Hypothalamus (tissue), 51 donors: ENCODE data around the gene SYMPK.
A peak's percentile ranks its signal among the peaks of the same experiment; 100 is the strongest.

Source experiments
- DNase-seq, 51 donors: peaks; one replicate each; lab custom pipeline; 2025; lab: John Stamatoyannopoulos, UW

SYMPK gene

DNA sequence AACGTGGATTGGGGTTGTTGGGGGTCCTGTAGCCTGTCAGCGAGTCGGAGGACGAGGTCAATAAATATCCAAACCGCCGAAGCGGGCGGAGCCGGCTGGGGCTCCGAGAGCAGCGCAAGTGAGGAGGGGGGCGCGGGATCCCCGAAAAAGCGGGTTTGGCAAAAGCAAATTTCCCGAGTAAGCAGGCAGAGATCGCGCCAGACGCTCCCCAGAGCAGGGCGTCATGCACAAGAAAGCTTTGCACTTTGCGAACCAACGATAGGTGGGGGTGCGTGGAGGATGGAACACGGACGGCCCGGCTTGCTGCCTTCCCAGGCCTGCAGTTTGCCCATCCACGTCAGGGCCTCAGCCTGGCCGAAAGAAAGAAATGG, 93.1 kb downstream of the SYMPK start:
- peak in 27 of 51 donors; percentile 39 to 91 (median 66) for DNase-seq

DNA sequence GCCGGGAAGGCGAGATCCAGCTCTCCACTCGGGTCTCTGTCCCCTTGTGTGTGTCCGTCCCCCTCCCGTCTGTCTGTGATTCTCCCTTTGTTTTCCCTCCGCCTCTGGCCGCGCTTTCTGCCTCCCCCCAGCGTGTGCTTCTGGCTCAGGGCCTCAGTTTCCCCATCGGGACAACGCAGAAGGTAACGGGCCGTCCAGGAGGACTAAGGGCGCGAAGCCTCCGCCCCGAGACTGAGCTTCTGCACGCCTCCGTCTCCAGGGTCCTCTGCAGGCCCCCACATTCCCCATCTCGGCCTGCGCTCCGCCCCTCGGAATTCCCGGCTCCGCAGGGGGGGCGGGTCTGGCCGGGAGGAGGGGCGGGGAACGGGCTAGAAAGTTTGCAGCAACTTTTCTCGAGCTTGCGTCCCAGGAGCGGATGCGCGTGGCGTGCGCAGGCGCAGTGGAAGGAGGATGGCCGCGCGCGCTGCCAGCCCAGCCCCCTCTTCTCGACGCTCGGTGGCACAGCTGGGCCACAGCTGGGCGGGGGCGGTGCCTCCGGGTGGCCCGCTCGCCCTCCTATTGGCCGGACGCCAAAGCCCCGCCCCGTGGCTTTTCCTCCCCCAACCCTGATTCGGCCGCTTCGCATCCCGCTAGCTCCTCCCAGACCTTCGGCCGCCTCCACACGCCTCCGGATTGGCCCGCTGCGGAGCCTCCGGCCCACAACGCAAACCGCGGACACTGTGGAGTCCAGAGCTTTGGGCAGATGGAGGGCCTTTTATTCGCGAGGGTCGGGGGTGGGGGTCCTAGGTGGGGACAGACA, 93.8 kb downstream of the SYMPK start, which contains the start of gene SIX5:
Gene SIX5, minus strand, starts transcription at position 269 of the 799 bp plus-strand sequence. CDS start 408 bp downstream, outside the sequence.
- DNase-seq: peak; percentile 66 to 98 (median 92)

DNA sequence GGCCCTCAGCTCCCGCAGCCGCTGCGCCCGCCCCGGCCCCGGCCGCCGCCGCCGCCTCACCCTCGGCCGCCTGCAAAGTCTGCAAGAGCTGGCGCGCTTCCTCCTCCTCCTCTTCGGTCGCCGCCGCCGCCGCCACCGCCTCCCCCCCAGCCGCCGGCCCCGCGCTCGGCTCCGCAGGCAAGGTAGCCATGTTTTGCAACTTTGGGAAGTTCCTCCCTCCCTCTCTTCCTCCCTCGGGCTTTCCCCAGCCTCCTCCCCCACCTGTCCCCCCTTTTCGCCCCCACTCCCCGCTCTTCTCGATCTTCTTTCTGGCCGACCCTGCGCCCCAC, 94.3 kb downstream of the SYMPK start:
- DNase-seq: peak in 4 of 51 donors; percentile 35 to 51 (median 43)

DNA sequence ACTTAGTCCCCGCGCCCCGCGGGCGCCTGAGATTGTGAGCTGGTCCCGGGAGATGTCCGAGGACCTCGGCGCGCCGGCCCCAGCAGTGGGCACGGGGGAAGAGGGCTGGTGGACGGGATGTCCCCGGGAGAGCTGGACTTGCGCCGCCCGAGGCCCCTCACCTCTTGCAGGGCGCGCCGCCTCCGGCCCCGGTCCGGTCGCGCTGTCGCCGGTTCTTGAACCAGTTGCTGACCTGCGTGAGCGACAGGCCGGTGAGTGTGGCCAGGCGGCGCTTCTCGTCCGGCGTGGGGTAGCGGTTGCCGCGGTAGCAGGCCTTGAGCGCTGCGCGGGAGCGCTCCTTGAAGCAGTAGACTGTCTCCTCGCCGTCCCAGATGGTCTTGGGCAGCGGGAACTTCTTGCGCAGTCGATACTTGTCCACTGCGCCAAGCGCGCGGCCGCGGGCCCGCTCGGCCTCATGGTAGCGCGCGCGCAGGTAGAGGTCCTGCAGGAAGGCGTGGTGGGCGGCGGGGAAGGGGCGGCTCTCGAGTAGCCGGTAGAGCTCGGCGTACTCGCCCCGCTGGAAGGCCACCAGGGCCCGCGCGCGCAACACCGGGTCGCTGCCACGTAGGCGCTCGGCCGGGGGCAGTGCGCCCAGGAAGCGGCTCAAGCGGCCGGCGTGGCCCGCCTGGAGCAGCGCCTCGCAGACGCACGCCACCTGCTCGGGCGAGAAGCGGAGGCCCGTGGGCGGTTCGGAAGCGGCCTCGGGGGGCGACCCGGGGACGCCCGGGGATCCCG, 94.9 kb downstream of the SYMPK start:
- DNase-seq: peak in 23 of 51 donors; percentile 5 to 69 (median 27)

DNA sequence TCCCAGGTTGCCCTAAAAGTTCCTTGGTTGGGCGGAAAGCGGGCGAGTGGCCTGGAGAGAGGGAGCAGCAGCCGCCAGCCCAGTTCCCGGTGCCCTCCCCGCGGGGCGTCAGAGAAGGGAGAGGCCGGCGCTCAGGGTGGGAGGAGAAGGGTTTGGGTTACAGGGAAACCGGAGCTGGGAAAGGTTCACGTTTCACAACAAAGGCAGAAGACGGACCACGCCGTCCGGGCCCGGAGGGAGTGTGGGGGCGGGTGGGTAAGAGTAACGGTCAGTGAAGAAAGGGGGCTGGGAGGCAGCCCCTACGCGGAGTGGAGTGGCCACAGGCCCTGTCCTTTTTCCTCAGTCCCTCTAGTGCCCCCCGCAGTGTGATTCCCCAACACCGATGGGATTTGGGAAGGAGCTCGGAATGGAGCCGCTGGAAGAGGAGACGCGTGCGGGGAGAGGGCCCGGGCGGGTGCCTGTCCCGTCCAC, 95.5 kb downstream of the SYMPK start:
- peak in 13 of 51 donors; percentile 10 to 53 (median 19) for DNase-seq

DNA sequence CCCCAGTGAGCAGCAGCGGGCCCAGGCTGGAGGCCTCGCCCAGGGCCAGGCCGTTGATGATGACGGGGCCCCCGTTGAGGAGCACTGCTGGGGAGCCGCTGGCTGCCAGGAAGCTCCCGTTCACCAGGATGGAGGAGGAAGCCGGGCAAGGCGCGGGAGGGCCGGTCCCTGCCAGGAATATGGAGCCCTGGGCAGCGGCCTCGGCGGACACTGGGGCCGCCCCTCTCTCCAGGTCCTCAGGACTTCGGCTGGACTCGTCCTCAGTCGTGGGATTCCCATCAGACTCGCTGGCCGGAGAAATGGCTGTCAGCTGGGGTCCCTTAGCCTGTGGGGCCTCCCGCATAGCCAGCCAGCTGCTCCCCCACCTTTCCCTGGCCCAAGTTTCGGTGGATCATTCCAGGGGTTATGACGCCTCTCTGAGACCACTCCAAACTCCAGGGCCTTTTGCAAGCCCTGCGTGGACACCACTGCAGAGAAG, 96.0 kb downstream of the SYMPK start:
- DNase-seq: peak in 1 of 51 donors; percentile 51

DNA sequence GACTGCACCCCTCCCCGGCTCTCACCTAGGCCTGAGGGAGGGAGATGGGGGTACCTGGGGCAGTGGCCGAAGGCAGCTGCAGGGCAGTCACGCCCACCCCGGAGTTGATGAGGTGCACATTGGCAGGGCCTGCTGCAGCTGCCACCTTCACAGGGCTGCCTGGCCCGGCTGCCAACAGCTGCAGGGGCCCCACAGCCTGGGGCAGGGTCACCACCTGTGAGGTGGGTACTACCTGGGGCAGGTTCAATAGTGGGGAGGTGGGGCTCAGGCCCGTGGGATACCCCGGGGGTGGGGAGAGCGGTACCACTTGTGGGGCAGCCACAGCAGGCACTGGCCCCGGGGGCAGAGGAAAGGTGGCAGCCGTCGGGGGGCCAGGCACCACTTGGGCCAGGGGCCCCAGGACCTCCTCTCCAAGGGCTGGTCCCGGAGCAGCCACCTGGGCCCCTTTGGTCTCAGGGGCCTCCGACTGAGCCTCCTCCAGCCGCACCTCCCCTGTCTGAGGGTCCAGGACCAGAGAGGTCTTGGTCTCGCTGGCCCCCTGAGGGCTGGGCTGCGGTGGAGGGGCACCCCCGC, 96.6 kb downstream of the SYMPK start:
- no peak for DNase-seq

DNA sequence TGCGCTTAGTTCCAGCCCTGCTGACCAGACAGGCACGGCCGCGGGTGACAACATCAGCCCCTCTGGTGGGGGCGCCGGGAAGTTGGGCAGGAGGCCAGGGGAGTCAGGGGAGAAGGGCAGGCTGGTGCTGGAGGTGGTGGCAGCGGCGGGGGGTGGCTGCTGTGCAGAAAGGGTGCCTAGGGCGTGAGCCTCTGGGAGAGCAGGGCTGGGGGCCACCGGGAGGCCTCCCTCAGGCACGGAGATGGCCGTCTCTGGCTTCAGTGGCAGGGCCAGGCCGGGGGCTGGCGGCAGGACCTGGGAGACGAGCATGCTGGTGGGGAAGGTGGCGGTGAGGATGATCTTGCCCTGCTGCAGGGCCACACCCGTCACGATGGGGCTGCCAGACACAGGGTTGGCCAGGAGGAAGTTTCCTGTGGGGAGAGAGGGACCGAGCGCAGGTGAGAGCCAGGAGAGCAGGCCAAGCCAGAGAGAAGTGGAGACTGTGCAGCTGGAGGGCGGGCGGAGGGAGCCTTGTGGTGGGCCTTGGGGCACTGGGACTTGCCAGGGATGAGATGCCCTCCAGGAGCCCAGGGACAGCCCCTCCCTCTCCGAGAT, 97.1 kb downstream of the SYMPK start:
- no peak for DNase-seq
